ENCODE data around the gene PLPPR2. TPM values are rescaled to one million over a fixed set of nuclear protein-coding genes. Genes with fewer than 3 reads are reported as not detected.
A peak's percentile ranks its signal among the peaks of the same experiment; 100 is the strongest.
"Not testable (repeated sequence)": the region's sequence is repeated elsewhere in the genome, so short reads cannot be mapped to it uniquely, and the experiment has no call there.

The PLPPR2 gene
- total RNA-seq, 3 donors from 2014 or later: 5.1 to 32.8 (median 7.4) TPM

- intact Hi-C loops (cut with DNase I, micrococcal nuclease): no loop called here
- H3K4me1 ChIP-seq (ENCODE audit: low read depth): no peaks in the 10 kb centered on the region
- TF ChIP-seq CTCF (IDR thresholded peaks at IDR 0.05): no peak
- no peaks in the 10 kb centered on the region for H3K36me3 ChIP-seq (ENCODE audit: low read depth)
- ATAC-seq (no peak), DNase-seq (no peak)
- no peaks in the 10 kb centered on the region for H3K9me3 ChIP-seq
- H3K4me3 ChIP-seq: no peak overlapping the region
Measured at GRCh38 chr19:11331502-11331901, 23.7 kb upstream of the PLPPR2 start.

GRCh38 chr19:11332822-11333221 lies 22.4 kb upstream of the PLPPR2 start:
- DNase-seq: peak in 1 of 3 donors; percentile 25
- Histone ChIP-seq H3K9me3 (no peaks in the 10 kb centered on the region), H3K4me3 (no peak overlapping the region), H3K36me3 (ENCODE audit: low read depth) (no peaks in the 10 kb centered on the region), H3K4me1 (ENCODE audit: low read depth) (peaks cover under 1% of the 10 kb centered on the region)
- ATAC-seq: no peak
- TF ChIP-seq CTCF (IDR thresholded peaks at IDR 0.05): no peak
- intact Hi-C loops (cut with DNase I, micrococcal nuclease): no loop called here

GRCh38 chr19:11333838-11334237 lies 21.4 kb upstream of the PLPPR2 start:
- H3K4me3 ChIP-seq; H3K4me1 ChIP-seq (ENCODE audit: low read depth); intact Hi-C loops (cut with DNase I, micrococcal nuclease); DNase-seq; H3K36me3 ChIP-seq (ENCODE audit: low read depth); H3K9me3 ChIP-seq: not testable (repeated sequence)
- ATAC-seq: peak; percentile 72

GRCh38 chr19:11335449-11336146 lies 19.6 kb upstream of the PLPPR2 start:
- Histone ChIP-seq H3K9me3 (no peaks in the 10 kb centered on the region), H3K36me3 (ENCODE audit: low read depth) (no peaks in the 10 kb centered on the region), H3K4me1 (ENCODE audit: low read depth) (peaks cover 16% of the 10 kb centered on the region), H3K4me3 (no peak overlapping the region)
- DNase-seq (peak in 1 of 3 donors; percentile 40), ATAC-seq (no peak)
- no peak for TF ChIP-seq CTCF (IDR thresholded peaks at IDR 0.05)
- intact Hi-C loops (cut with DNase I, micrococcal nuclease): no loop called here

- no peak for ATAC-seq
- Histone ChIP-seq H3K9me3 (no peaks in the 10 kb centered on the region), H3K4me3 (no peak overlapping the region), H3K4me1 (ENCODE audit: low read depth) (peaks cover 16% of the 10 kb centered on the region), H3K36me3 (ENCODE audit: low read depth) (no peaks in the 10 kb centered on the region)
- no peak for TF ChIP-seq CTCF (IDR thresholded peaks at IDR 0.05)
- intact Hi-C loops (cut with DNase I, micrococcal nuclease): no loop called here
- DNase-seq: peak in 1 of 3 donors; percentile 37
Measured at GRCh38 chr19:11337080-11337479, 18.2 kb upstream of the PLPPR2 start.

GRCh38 chr19:11338121-11338520 lies 17.1 kb upstream of the PLPPR2 start:
- H3K36me3 ChIP-seq (ENCODE audit: low read depth): no peaks in the 10 kb centered on the region
- ATAC-seq (peak; percentile 45), DNase-seq (peak in 2 of 3 donors; percentile 52 to 58)
- no peaks in the 10 kb centered on the region for H3K9me3 ChIP-seq
- intact Hi-C loops (cut with DNase I, micrococcal nuclease): no loop called here
- H3K4me3 ChIP-seq: no peak overlapping the region
- TF ChIP-seq CTCF (IDR thresholded peaks at IDR 0.05): no peak
- H3K4me1 ChIP-seq (ENCODE audit: low read depth): peaks cover 16% of the 10 kb centered on the region

Measured in mucosa of descending colon (tissue), 3 donors.